CD14-positive monocyte (primary cell): Measurements from ENCODE around the gene GATC. TPM values are rescaled to one million over a fixed set of nuclear protein-coding genes. Genes with fewer than 3 reads are reported as not detected.
A peak's percentile ranks its signal among the peaks of the same experiment; 100 is the strongest.
"Not testable (repeated sequence)": the region's sequence is repeated elsewhere in the genome, so short reads cannot be mapped to it uniquely, and the experiment has no call there.

Experiments
- DNase-seq, 3 donors: peaks; one replicate each; pipeline ENCODE4 v3.0.0-alpha.2; 2011 to 2022
- H2AFZ ChIP-seq: 2 replicates; pipeline ENCODE4 v1.6.0; 2012; ENCODE audit warnings: mild to moderate bottlenecking, low read depth, low read length, inconsistent platforms; ENCODE audit not compliant: insufficient read depth, poor library complexity, severe bottlenecking
- H3K27ac ChIP-seq, 2 donors: 1 replicate in 1 of 2; 2 replicates in 1 of 2; pipeline ENCODE4 v1.5.1; 2012 to 2013; ENCODE audit warnings: low read length in 2 of 2, control low read depth in 1 of 2, inconsistent platforms in 1 of 2, low read depth in 1 of 2, mild to moderate bottlenecking in 1 of 2
- H3K27me3 ChIP-seq, 2 donors: one replicate each; pipeline versions ENCODE4 v1.6.0 to v1.6.1; 2011 to 2013; ENCODE audit warnings: low read length in 2 of 2; ENCODE audit not compliant: control insufficient read depth in 2 of 2, insufficient read depth in 2 of 2
- H3K36me3 ChIP-seq, 2 donors: replicated peaks in 1 of 2; 1 replicate in 1 of 2; 2 replicates in 1 of 2; pipeline versions ENCODE4 v1.5.1 to v1.6.1; 2012 to 2013; ENCODE audit warnings: low read length in 2 of 2, control low read depth in 1 of 2, inconsistent platforms in 1 of 2, mild to moderate bottlenecking in 1 of 2; ENCODE audit not compliant: insufficient read depth in 2 of 2, control insufficient read depth in 1 of 2
- H3K4me1 ChIP-seq, 2 donors: 1 replicate in 1 of 2; 2 replicates in 1 of 2; pipeline versions ENCODE4 v1.5.1 to v1.6.1; 2012 to 2013; ENCODE audit warnings: low read length in 2 of 2, control low read depth in 1 of 2, inconsistent platforms in 1 of 2, mild to moderate bottlenecking in 1 of 2, moderate library complexity in 1 of 2; ENCODE audit not compliant: insufficient read depth in 2 of 2, control insufficient read depth in 1 of 2
- H3K4me2 ChIP-seq: replicated peaks from 2 replicates; pipeline ENCODE3; 2012; ENCODE audit warnings: low read length, moderate library complexity, mild to moderate bottlenecking; ENCODE audit not compliant: poor library complexity, severe bottlenecking; ENCODE audit errors: extremely low read depth
- H3K4me3 ChIP-seq, 3 experiments: fragments of 200-600 bp in 1 of 3; sonication (generic) in 1 of 3; replicated peaks in 1 of 3; 1 replicate in 2 of 3; 2 replicates in 1 of 3; pipeline ENCODE4 v1.5.1; 2011 to 2013; ENCODE audit warnings: low read length in 3 of 3, mild to moderate bottlenecking in 3 of 3, control low read depth in 2 of 3, low read depth in 2 of 3, inconsistent platforms in 1 of 3, moderate library complexity in 1 of 3
- H3K79me2 ChIP-seq: 2 replicates; pipeline ENCODE4 v1.6.0; 2012; ENCODE audit warnings: mild to moderate bottlenecking, control low read depth, inconsistent platforms, low read length, moderate library complexity; ENCODE audit not compliant: insufficient read depth
- H3K9ac ChIP-seq: 2 replicates; pipeline ENCODE4 v1.6.0; 2017; ENCODE audit warnings: low read length, mild to moderate bottlenecking; ENCODE audit not compliant: insufficient read depth, poor library complexity, severe bottlenecking
- H3K9me3 ChIP-seq, 2 donors: replicated peaks in 1 of 2; 1 replicate in 1 of 2; 2 replicates in 1 of 2; pipeline versions ENCODE4 v1.5.1 to v1.6.1; 2012 to 2013; ENCODE audit warnings: low read length in 2 of 2, control low read depth in 1 of 2; ENCODE audit not compliant: control insufficient read depth in 1 of 2, insufficient read depth in 1 of 2
- H4K20me1 ChIP-seq: 2 replicates; pipeline ENCODE4 v1.6.0; 2012; ENCODE audit warnings: mild to moderate bottlenecking, low read length, control low read depth, moderate library complexity; ENCODE audit not compliant: insufficient read depth
- H3K27ac Mint-ChIP-seq, 7 donors: one replicate each; pipeline ENCODE4 v1.8.0; 2020; ENCODE audit warnings: mild to moderate bottlenecking in 7 of 7, mixed read lengths in 7 of 7, moderate library complexity in 6 of 7, inconsistent platforms in 2 of 7
- H3K27me3 Mint-ChIP-seq, 3 donors: one replicate each; pipeline ENCODE4 v1.8.0; 2021 to 2022; ENCODE audit warnings: low read depth in 3 of 3, mild to moderate bottlenecking in 3 of 3, mixed read lengths in 3 of 3, moderate library complexity in 3 of 3, inconsistent platforms in 1 of 3
- H3K36me3 Mint-ChIP-seq, 2 donors: one replicate each; pipeline ENCODE4 v1.8.0; 2020; ENCODE audit warnings: mixed read lengths in 2 of 2, inconsistent platforms in 1 of 2, mild to moderate bottlenecking in 1 of 2
- H3K4me1 Mint-ChIP-seq: one replicate; pipeline ENCODE4 v1.8.0; 2020; ENCODE audit warnings: mild to moderate bottlenecking, mixed read lengths
- H3K4me3 Mint-ChIP-seq, 2 donors: one replicate each; pipeline ENCODE4 v1.8.0; 2020; ENCODE audit warnings: mild to moderate bottlenecking in 2 of 2, mixed read lengths in 2 of 2, moderate library complexity in 1 of 2
- H3K9me3 Mint-ChIP-seq, 7 donors: one replicate each; pipeline ENCODE4 v1.8.0; 2020 to 2022; ENCODE audit warnings: mixed read lengths in 7 of 7, mild to moderate bottlenecking in 6 of 7, moderate library complexity in 6 of 7, inconsistent platforms in 2 of 7
- CTCF ChIP-seq: fragments of 200-600 bp; IDR thresholded peaks from one replicate; pipeline ENCODE4 v1.8.0; 2022; ENCODE audit warnings: antibody characterized with exemption, mild to moderate bottlenecking
- WGBS: methylation state at CpG from one replicate; pipeline ENCODE4 v1.1.5; 2013; ENCODE audit warnings: missing lambda C conversion rate; ENCODE audit not compliant: insufficient coverage; 5-methylcytosine and 5-hydroxymethylcytosine counted together
- intact Hi-C, 2 donors: fragments of 100-400 bp; cut with micrococcal nuclease; formaldehyde crosslinking; loops; one replicate each; pipeline versions ENCODE4 v1.15.0 to v1.15.1; 2023
- polyA plus RNA-seq, 3 donors: library from polyadenylated mRNA; depleted of rRNA in 1 of 3; unstranded in 2 of 3; stranded (reverse) in 1 of 3; fragments of 300-500 nt in 2 of 3; fragments of >200 nt in 1 of 3; fragmentation: Illumina TruSeq in 2 of 3; gene quantifications; 1 replicate in 2 of 3; 2 replicates in 1 of 3; pipeline ENCODE4 v1.2.3, GENCODE V29; 2012 to 2021

GATC gene
- polyA plus RNA-seq, 3 donors, result 10.7 to 13.8 (median 11.3) TPM

DNA sequence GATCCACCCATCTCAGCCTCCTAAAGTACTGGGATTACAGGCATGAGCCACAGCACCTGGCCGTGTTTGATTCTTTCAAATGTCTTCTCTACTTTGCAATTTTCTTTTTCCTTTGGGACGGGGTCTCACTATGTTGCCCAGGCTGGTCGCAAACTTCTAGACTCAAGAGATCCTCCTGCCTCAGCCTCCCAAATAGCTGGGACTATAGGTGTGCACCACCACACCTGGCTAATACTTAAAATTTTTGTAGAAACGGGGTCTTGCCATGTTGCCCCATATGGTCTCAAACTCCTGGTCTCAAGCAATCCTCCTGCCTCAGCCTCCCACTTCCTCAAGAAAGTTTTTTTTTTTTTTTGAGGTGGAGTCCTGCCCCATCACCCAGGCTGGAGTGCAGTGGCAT, 1.7 kb downstream of the GATC start:
- Mint-ChIP-seq H3K4me3 (no peak overlapping the region), H3K9me3 (peaks cover 0 to 2% (median 0%) of the 10 kb centered on the region in 7 donors), H3K27ac (peak overlapping the region in 1 of 7 donors; percentile 66), H3K27me3 (peaks cover 0 to 2% (median 1%) of the 10 kb centered on the region in 3 donors), H3K4me1 (peaks cover 19% of the 10 kb centered on the region), H3K36me3 (peaks cover 16 to 41% of the 10 kb centered on the region in 2 donors)
- Histone ChIP-seq H3K4me2 (no peak overlapping the region), H3K9ac (no peak overlapping the region), H3K79me2 (peaks cover 77% of the 10 kb centered on the region), H4K20me1 (peaks cover 15% of the 10 kb centered on the region), H2AFZ (no peak overlapping the region), H3K27me3 (no peaks in the 10 kb centered on the region), H3K27ac (no peak overlapping the region), H3K9me3 (no peaks in the 10 kb centered on the region), H3K4me1 (peaks cover 18 to 29% of the 10 kb centered on the region in 2 donors), H3K4me3 (no peak overlapping the region), H3K36me3 (peaks cover 21 to 52% of the 10 kb centered on the region in 2 donors)
- intact Hi-C loops, result no loop called here
- no peak for DNase-seq
- no peak for TF ChIP-seq CTCF
- 98% methylated on average over 4 of the region's 4 CpGs for WGBS

DNA sequence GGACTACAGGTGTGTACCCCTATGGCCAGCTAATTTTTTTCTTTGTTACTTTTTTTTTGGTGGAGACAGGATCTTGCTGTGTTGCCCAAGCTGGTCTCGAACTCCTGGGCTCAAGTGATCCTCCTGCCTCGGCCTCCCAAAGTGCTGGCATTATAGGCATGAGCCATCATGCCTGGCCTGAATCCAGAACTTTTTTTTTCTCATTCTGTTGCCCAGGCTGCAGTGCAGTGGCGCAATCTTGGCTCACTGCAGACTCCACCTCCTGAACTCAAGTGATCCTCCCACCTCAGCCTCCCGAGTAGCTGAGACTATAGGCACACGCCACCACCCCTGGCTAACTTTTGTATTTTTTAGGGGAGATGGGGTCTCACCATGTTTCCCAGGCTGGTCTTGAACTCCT, 6.3 kb downstream of the GATC start:
- Histone ChIP-seq H3K79me2 (peaks cover 37% of the 10 kb centered on the region), H4K20me1 (peaks cover 42% of the 10 kb centered on the region), H3K36me3 (peaks cover 36 to 73% of the 10 kb centered on the region in 2 donors)
- H3K4me1 ChIP-seq, H2AFZ ChIP-seq, H3K27me3 Mint-ChIP-seq, H3K9ac ChIP-seq, H3K9me3 Mint-ChIP-seq, intact Hi-C loops, H3K27me3 ChIP-seq, H3K4me2 ChIP-seq, H3K4me1 Mint-ChIP-seq, H3K4me3 Mint-ChIP-seq, DNase-seq, H3K4me3 ChIP-seq, H3K9me3 ChIP-seq, H3K27ac ChIP-seq: not testable (repeated sequence)
- peaks cover 27 to 58% of the 10 kb centered on the region in 2 donors for H3K36me3 Mint-ChIP-seq
- WGBS, result 89% methylated on average over 2 of the region's 5 CpGs
- peak overlapping the region in 2 of 7 donors; percentile 36 to 41 for H3K27ac Mint-ChIP-seq
